Esophagus muscularis mucosa (tissue), 4 donors: ENCODE results near the gene AHRR. TPM values are rescaled to one million over a fixed set of nuclear protein-coding genes. Genes with fewer than 3 reads are reported as not detected.
A peak's percentile ranks its signal among the peaks of the same experiment; 100 is the strongest.
"Not testable (repeated sequence)": the region's sequence is repeated elsewhere in the genome, so short reads cannot be mapped to it uniquely, and the experiment has no call there.

Experiments used
- DNase-seq: peaks from one replicate; pipeline ENCODE4 v3.0.0-alpha.2; 2017; ENCODE audit errors: extremely low spot score
- H3K27ac ChIP-seq, 4 donors: fragments of 200-600 bp; sonication (generic); replicated peaks in 1 of 4; 1 replicate in 3 of 4; 2 replicates in 1 of 4; pipeline ENCODE4 v1.5.1; 2016 to 2019; ENCODE audit warnings: mild to moderate bottlenecking in 1 of 4
- H3K27me3 ChIP-seq, 4 donors: fragments of 200-600 bp; sonication (generic); one replicate each; pipeline versions ENCODE4 v1.5.1 to v1.6.0; 2016 to 2019
- H3K36me3 ChIP-seq, 4 donors: fragments of 200-600 bp; sonication (generic); one replicate each; pipeline ENCODE4 v1.5.1; 2016 to 2019
- H3K4me1 ChIP-seq, 4 donors: fragments of 200-600 bp; sonication (generic); one replicate each; pipeline ENCODE4 v1.5.1; 2016 to 2019
- H3K4me3 ChIP-seq, 4 donors: fragments of 200-600 bp; sonication (generic); 1 replicate in 2 of 4; 2 replicates in 2 of 4; pipeline ENCODE4 v1.5.1; 2016 to 2019; ENCODE audit warnings: mild to moderate bottlenecking in 4 of 4, moderate library complexity in 1 of 4
- H3K9me3 ChIP-seq, 4 donors: fragments of 200-600 bp; sonication (generic); 1 replicate in 3 of 4; 2 replicates in 1 of 4; pipeline ENCODE4 v1.5.1; 2016 to 2019
- CTCF ChIP-seq, 3 experiments: fragments of 200-600 bp in 2 of 3; fragments of 450-650 bp in 1 of 3; sonication (generic) in 2 of 3; IDR thresholded peaks; one replicate each; pipeline ENCODE4 v1.5.1; 2017 to 2019; ENCODE audit warnings: antibody characterized with exemption in 3 of 3, mild to moderate bottlenecking in 2 of 3, moderate library complexity in 1 of 3
- EP300 ChIP-seq: sonication (generic); formaldehyde crosslinking; IDR thresholded peaks from one replicate; pipeline ENCODE4 v1.6.1; 2017; ENCODE audit warnings: antibody characterized with exemption
- POLR2A ChIP-seq: fragments of 450-650 bp; IDR thresholded peaks from one replicate; pipeline ENCODE4 v1.6.1; 2017; ENCODE audit warnings: antibody characterized with exemption, moderate library complexity, mild to moderate bottlenecking, low read depth
- POLR2AphosphoS5 ChIP-seq, 2 donors: sonication (generic); formaldehyde crosslinking; IDR thresholded peaks; one replicate each; pipeline ENCODE4 v1.6.1; 2017; ENCODE audit warnings: antibody characterized with exemption in 2 of 2
- WGBS: methylation state at CpG from one replicate; pipeline ENCODE4 v1.1.5; 2018; 5-methylcytosine and 5-hydroxymethylcytosine counted together
- intact Hi-C: fragments of 100-400 bp; cut with DNase I; formaldehyde crosslinking; loops from one replicate; pipeline ENCODE4 v1.15.1; 2023
- total RNA-seq, 4 donors: library from RNA; depleted of rRNA; stranded (reverse); fragments of >200 nt; gene quantifications; one replicate each; pipeline versions ENCODE4 v1.1.0 to v1.2.1, GENCODE V29; 2016

Gene AHRR
- total RNA-seq, result 1 to 10 TPM in 2 of 4 donors, under 1 TPM in 2; 0.33 to 5.5 (median 0.86) TPM

- H3K27ac ChIP-seq, result no peak within 1 kb of the TSS
- intact Hi-C loops, result no loop called here
- TF ChIP-seq POLR2AphosphoS5 (IDR thresholded peaks at IDR 0.05) (no peak), CTCF (IDR thresholded peaks at IDR 0.05) (peak; percentile 32 to 63 (median 34))
- H3K9me3 ChIP-seq, result no peaks in the 10 kb centered on the region
- WGBS, result 1% methylated on average over 25 of the region's 51 CpGs
- peaks cover 0 to 14% (median 11%) of the 10 kb centered on the region in 4 donors for H3K36me3 ChIP-seq
- peaks cover 0 to 77% (median 25%) of the 10 kb centered on the region in 4 donors for H3K27me3 ChIP-seq
- H3K4me3 ChIP-seq, result peak within 1 kb of the TSS; percentile 52 to 63 (median 56)
- DNase-seq, result no peak
- H3K4me1 ChIP-seq, result peaks cover 17 to 36% (median 26%) of the 10 kb centered on the region in 4 donors
Observed at GRCh38 chr5:321230-321725, at the start of gene AHRR. AHRR (plus strand) TSS chr5:321714; CDS start chr5:343903, 22,189 bp downstream.

- peak overlapping the region; percentile 71 to 88 (median 86) for H3K4me3 ChIP-seq
- H3K9me3 ChIP-seq, H3K27me3 ChIP-seq, intact Hi-C loops, DNase-seq: not testable (repeated sequence)
- peaks cover 6 to 44% (median 24%) of the 10 kb centered on the region in 4 donors for H3K36me3 ChIP-seq
- H3K4me1 ChIP-seq, result peaks cover 18 to 39% (median 32%) of the 10 kb centered on the region in 4 donors
- 0% methylated on average over 3 of the region's 41 CpGs for WGBS
- H3K27ac ChIP-seq, result peak overlapping the region; percentile 85 to 93 (median 88)
Observed at GRCh38 chr5:271828-272167, 49.7 kb upstream of the AHRR start.

GRCh38 chr5:273091-273490 is 48.4 kb upstream of the AHRR start:
- WGBS, result 90% methylated on average over 9 of the region's 9 CpGs
- H3K9me3 ChIP-seq, H3K27ac ChIP-seq, DNase-seq, intact Hi-C loops, H3K27me3 ChIP-seq: not testable (repeated sequence)
- Histone ChIP-seq H3K4me1 (peaks cover 18 to 39% (median 32%) of the 10 kb centered on the region in 4 donors), H3K4me3 (peak overlapping the region in 1 of 4 donors; percentile 71), H3K36me3 (peaks cover 6 to 45% (median 26%) of the 10 kb centered on the region in 4 donors)

- intact Hi-C loops, H3K9me3 ChIP-seq, H3K4me3 ChIP-seq, DNase-seq, H3K27me3 ChIP-seq, H3K27ac ChIP-seq: not testable (repeated sequence)
- Histone ChIP-seq H3K4me1 (peaks cover 18 to 39% (median 32%) of the 10 kb centered on the region in 4 donors), H3K36me3 (peaks cover 6 to 45% (median 28%) of the 10 kb centered on the region in 4 donors)
- WGBS, result 88% methylated on average over 7 of the region's 7 CpGs
Observed at GRCh38 chr5:273491-273890, 48.0 kb upstream of the AHRR start.

- DNase-seq, H3K27ac ChIP-seq, H3K4me3 ChIP-seq, H3K9me3 ChIP-seq, intact Hi-C loops, H3K27me3 ChIP-seq: not testable (repeated sequence)
- H3K36me3 ChIP-seq, result peaks cover 6 to 49% (median 30%) of the 10 kb centered on the region in 4 donors
- WGBS, result 84% methylated on average over 7 of the region's 7 CpGs
- H3K4me1 ChIP-seq, result peaks cover 18 to 39% (median 32%) of the 10 kb centered on the region in 4 donors
Observed at GRCh38 chr5:274346-274745, 47.2 kb upstream of the AHRR start.

- TF ChIP-seq CTCF (IDR thresholded peaks at IDR 0.05), result no peak
- no peak for TF ChIP-seq POLR2A
- no peak for TF ChIP-seq EP300
- TF ChIP-seq POLR2AphosphoS5 (IDR thresholded peaks at IDR 0.05), result no peak
- no peak overlapping the region for H3K27ac ChIP-seq
- no peaks in the 10 kb centered on the region for H3K27me3 ChIP-seq
- peaks cover 6 to 45% (median 28%) of the 10 kb centered on the region in 4 donors for H3K36me3 ChIP-seq
- WGBS, result 80% methylated on average over 8 of the region's 9 CpGs
- H3K4me3 ChIP-seq, result no peak overlapping the region
- intact Hi-C loops, result no loop called here
- H3K4me1 ChIP-seq, result peaks cover 4 to 17% (median 11%) of the 10 kb centered on the region in 4 donors
- no peaks in the 10 kb centered on the region for H3K9me3 ChIP-seq
- DNase-seq, result no peak
Observed at GRCh38 chr5:278646-279045, 42.9 kb upstream of the AHRR start.

GRCh38 chr5:279051-279665 is 42.4 kb upstream of the AHRR start:
- H3K4me3 ChIP-seq, H3K27me3 ChIP-seq, intact Hi-C loops, H3K27ac ChIP-seq, H3K9me3 ChIP-seq, DNase-seq: not testable (repeated sequence)
- peaks cover under 1 to 13% (median 6%) of the 10 kb centered on the region in 4 donors for H3K4me1 ChIP-seq
- 93% methylated on average over 14 of the region's 14 CpGs for WGBS
- H3K36me3 ChIP-seq, result peaks cover 6 to 47% (median 27%) of the 10 kb centered on the region in 4 donors
